HEK293 (cell line): ENCODE data around the gene KANK4.
A peak's percentile ranks its signal among the peaks of the same experiment; 100 is the strongest.

Experiments
- CTCF ChIA-PET: fragments of 350-600 bp; formaldehyde crosslinking; extraction: SDS; loops from one replicate; lab custom pipeline; 2021; ENCODE audit warnings: antibody characterized with exemption; lab: Yijun Ruan, JAX
- POLR2A ChIA-PET: fragments of 300-600 bp; formaldehyde crosslinking; extraction: SDS; loops from one replicate; lab custom pipeline; 2020; ENCODE audit warnings: antibody characterized with exemption, inconsistent platforms; lab: Yijun Ruan, JAX
- H3K27ac ChIP-seq: fragments of 200-500 bp; sonication (Bioruptor generic); 2 replicates; pipeline ENCODE4 v1.5.1; 2014; ENCODE audit warnings: low read depth, low read length, control low read depth, inconsistent platforms; ENCODE audit errors: extremely low read depth
- H3K36me3 ChIP-seq, 2 experiments: fragments of 200-500 bp in 1 of 2; sonication (Bioruptor generic) in 1 of 2; 1 replicate in 1 of 2; 2 replicates in 1 of 2; pipeline ENCODE4 v1.5.1; 2014 to 2017; ENCODE audit warnings: inconsistent platforms in 2 of 2, low read length in 2 of 2; ENCODE audit not compliant: control insufficient read depth in 2 of 2, insufficient read depth in 1 of 2
- H3K4me1 ChIP-seq: fragments of 200-500 bp; sonication (Bioruptor generic); 2 replicates; pipeline ENCODE4 v1.5.1; 2014; ENCODE audit warnings: mild to moderate bottlenecking, low read length, inconsistent platforms; ENCODE audit not compliant: control insufficient read depth, insufficient read depth
- H3K4me3 ChIP-seq: 2 replicates; pipeline ENCODE4 v1.5.1; 2011; ENCODE audit warnings: low read depth, mild to moderate bottlenecking, control low read depth, low read length, moderate library complexity
- H3K9me3 ChIP-seq: fragments of 200-500 bp; sonication (Bioruptor generic); 2 replicates; pipeline ENCODE4 v1.5.1; 2014; ENCODE audit warnings: low read depth, low read length, inconsistent platforms; ENCODE audit not compliant: control insufficient read depth, insufficient read depth
- KLF8 ChIP-seq: fragments of 450-650 bp; formaldehyde crosslinking; IDR thresholded peaks from 2 replicates; pipeline ENCODE4 v1.5.1; 2016; ENCODE audit warnings: missing biosample characterization, missing genetic modification characterization
- SCRT2 ChIP-seq: fragments of 450-650 bp; formaldehyde crosslinking; IDR thresholded peaks from 2 replicates; pipeline ENCODE4 v1.5.1; 2016; ENCODE audit warnings: missing biosample characterization, missing genetic modification characterization
- WT1 ChIP-seq: fragments of 450-650 bp; formaldehyde crosslinking; IDR thresholded peaks from 2 replicates; pipeline ENCODE4 v1.5.1; 2016; ENCODE audit warnings: missing biosample characterization, missing genetic modification characterization
- ZBTB20 ChIP-seq: fragments of 450-650 bp; formaldehyde crosslinking; IDR thresholded peaks from 2 replicates; pipeline ENCODE4 v1.5.1; 2016; ENCODE audit warnings: missing biosample characterization, missing genetic modification characterization
- ZFHX2 ChIP-seq: fragments of 450-650 bp; formaldehyde crosslinking; conservative IDR thresholded peaks from 2 replicates; pipeline ENCODE4 v1.5.1; 2016; ENCODE audit warnings: missing biosample characterization, missing genetic modification characterization
- ZNF140 ChIP-seq: fragments of 450-650 bp; formaldehyde crosslinking; IDR thresholded peaks from 2 replicates; pipeline ENCODE4 v1.5.1; 2016; ENCODE audit warnings: missing biosample characterization, missing genetic modification characterization
- ZNF155 ChIP-seq: fragments of 450-650 bp; formaldehyde crosslinking; IDR thresholded peaks from 2 replicates; pipeline ENCODE4 v1.5.1; 2016; ENCODE audit warnings: missing biosample characterization, missing genetic modification characterization
- ZNF16 ChIP-seq: fragments of 450-650 bp; formaldehyde crosslinking; IDR thresholded peaks from 2 replicates; pipeline ENCODE4 v1.5.1; 2016; ENCODE audit warnings: low read depth, missing biosample characterization, missing genetic modification characterization
- ZNF2 ChIP-seq: fragments of 450-650 bp; formaldehyde crosslinking; IDR thresholded peaks from 2 replicates; pipeline ENCODE4 v1.5.1; 2016; ENCODE audit warnings: missing biosample characterization, missing genetic modification characterization
- ZNF211 ChIP-seq: fragments of 450-650 bp; formaldehyde crosslinking; IDR thresholded peaks from 2 replicates; pipeline ENCODE4 v1.5.1; 2016; ENCODE audit warnings: low read depth, missing biosample characterization, missing genetic modification characterization
- ZNF391 ChIP-seq: fragments of 450-650 bp; formaldehyde crosslinking; IDR thresholded peaks from 2 replicates; pipeline ENCODE4 v1.5.1; 2016; ENCODE audit warnings: low read depth, missing biosample characterization, missing genetic modification characterization, borderline replicate concordance
- ZNF423 ChIP-seq: fragments of 450-650 bp; formaldehyde crosslinking; IDR thresholded peaks from 2 replicates; pipeline ENCODE4 v1.5.1; 2016; ENCODE audit warnings: missing biosample characterization, missing genetic modification characterization
- ZNF473 ChIP-seq: fragments of 450-650 bp; formaldehyde crosslinking; IDR thresholded peaks from 2 replicates; pipeline ENCODE4 v1.5.1; 2017; ENCODE audit warnings: missing biosample characterization, missing genetic modification characterization
- ZNF560 ChIP-seq: fragments of 450-650 bp; formaldehyde crosslinking; IDR thresholded peaks from 2 replicates; pipeline ENCODE4 v1.5.1; 2017; ENCODE audit warnings: missing biosample characterization, missing genetic modification characterization, borderline replicate concordance
- ZNF571 ChIP-seq: fragments of 450-650 bp; formaldehyde crosslinking; IDR thresholded peaks from 2 replicates; pipeline ENCODE4 v1.5.0; 2017; ENCODE audit warnings: missing biosample characterization, missing genetic modification characterization
- ZNF610 ChIP-seq: fragments of 450-650 bp; formaldehyde crosslinking; IDR thresholded peaks from 2 replicates; pipeline ENCODE4 v1.5.1; 2016; ENCODE audit warnings: missing biosample characterization, missing genetic modification characterization, borderline replicate concordance
- ZNF792 ChIP-seq: fragments of 450-650 bp; formaldehyde crosslinking; IDR thresholded peaks from 2 replicates; pipeline ENCODE4 v1.5.1; 2016; ENCODE audit warnings: missing biosample characterization, missing genetic modification characterization
- ZNF830 ChIP-seq: fragments of 450-650 bp; IDR thresholded peaks from 2 replicates; pipeline ENCODE4 v1.5.0; 2018; ENCODE audit warnings: missing biosample characterization, missing genetic modification characterization, low read depth, mild to moderate bottlenecking, moderate library complexity
- ZSCAN16 ChIP-seq: fragments of 450-650 bp; formaldehyde crosslinking; IDR thresholded peaks from 2 replicates; pipeline ENCODE4 v1.5.1; 2016; ENCODE audit warnings: missing biosample characterization, missing genetic modification characterization
- ZSCAN23 ChIP-seq: fragments of 450-650 bp; formaldehyde crosslinking; IDR thresholded peaks from 2 replicates; pipeline ENCODE4 v1.5.1; 2016; ENCODE audit warnings: missing biosample characterization, missing genetic modification characterization
- TF ChIP-seq, protein P1 (sequence below): fragments of 450-650 bp; formaldehyde crosslinking; IDR thresholded peaks from 2 replicates; pipeline ENCODE4 v1.5.1; 2016; ENCODE audit warnings: missing biosample characterization, missing genetic modification characterization
- TF ChIP-seq, protein P2 (sequence below): fragments of 450-650 bp; formaldehyde crosslinking; IDR thresholded peaks from 2 replicates; pipeline ENCODE4 v1.5.1; 2016; ENCODE audit warnings: missing biosample characterization, missing genetic modification characterization
- TF ChIP-seq, protein P3 (sequence below): fragments of 450-650 bp; formaldehyde crosslinking; IDR thresholded peaks from 2 replicates; pipeline ENCODE4 v1.5.1; 2016; ENCODE audit warnings: missing biosample characterization, missing genetic modification characterization

The KANK4 gene

DNA sequence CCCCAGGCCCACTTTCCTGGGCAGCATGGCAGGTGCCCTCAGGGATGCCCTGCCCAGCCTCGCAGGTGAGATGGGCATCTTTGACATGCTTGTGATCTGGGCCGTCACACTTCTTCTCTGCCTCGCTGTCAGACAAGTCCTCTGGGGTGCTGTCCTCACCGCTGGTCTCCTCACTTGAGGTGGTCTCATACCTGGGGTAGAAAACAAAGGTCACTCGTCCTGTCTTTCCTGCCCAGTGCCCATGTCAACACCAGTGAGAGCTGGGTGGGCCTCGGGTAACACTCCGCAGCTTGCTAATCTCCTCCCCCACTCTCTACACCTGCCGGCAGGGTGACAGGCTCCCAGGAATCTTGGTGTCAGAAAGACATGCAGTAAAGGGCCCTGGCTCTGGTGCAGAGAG lies 50.9 kb downstream of the KANK4 start (continued):
- no peak for TF ChIP-seq ZNF560 (tag by site-specific recombination)
- no peak for TF ChIP-seq ZNF16
- TF ChIP-seq ZNF391: no peak
- TF ChIP-seq, protein P1, sequence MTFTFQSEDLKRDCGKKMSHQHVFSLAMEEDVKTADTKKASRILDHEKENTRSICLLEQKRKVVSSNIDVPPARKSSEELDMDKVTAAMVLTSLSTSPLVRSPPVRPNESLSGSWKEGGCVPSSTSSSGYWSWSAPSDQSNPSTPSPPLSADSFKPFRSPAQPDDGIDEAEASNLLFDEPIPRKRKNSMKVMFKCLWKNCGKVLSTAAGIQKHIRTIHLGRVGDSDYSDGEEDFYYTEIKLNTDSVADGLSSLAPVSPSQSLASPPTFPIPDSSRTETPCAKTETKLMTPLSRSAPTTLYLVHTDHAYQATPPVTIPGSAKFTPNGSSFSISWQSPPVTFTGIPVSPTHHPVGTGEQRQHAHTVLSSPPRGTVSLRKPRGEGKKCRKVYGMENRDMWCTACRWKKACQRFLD: no peak
- TF ChIP-seq WT1 (tag by site-specific recombination): no peak
- TF ChIP-seq ZNF2 (tag by site-specific recombination): no peak

DNA sequence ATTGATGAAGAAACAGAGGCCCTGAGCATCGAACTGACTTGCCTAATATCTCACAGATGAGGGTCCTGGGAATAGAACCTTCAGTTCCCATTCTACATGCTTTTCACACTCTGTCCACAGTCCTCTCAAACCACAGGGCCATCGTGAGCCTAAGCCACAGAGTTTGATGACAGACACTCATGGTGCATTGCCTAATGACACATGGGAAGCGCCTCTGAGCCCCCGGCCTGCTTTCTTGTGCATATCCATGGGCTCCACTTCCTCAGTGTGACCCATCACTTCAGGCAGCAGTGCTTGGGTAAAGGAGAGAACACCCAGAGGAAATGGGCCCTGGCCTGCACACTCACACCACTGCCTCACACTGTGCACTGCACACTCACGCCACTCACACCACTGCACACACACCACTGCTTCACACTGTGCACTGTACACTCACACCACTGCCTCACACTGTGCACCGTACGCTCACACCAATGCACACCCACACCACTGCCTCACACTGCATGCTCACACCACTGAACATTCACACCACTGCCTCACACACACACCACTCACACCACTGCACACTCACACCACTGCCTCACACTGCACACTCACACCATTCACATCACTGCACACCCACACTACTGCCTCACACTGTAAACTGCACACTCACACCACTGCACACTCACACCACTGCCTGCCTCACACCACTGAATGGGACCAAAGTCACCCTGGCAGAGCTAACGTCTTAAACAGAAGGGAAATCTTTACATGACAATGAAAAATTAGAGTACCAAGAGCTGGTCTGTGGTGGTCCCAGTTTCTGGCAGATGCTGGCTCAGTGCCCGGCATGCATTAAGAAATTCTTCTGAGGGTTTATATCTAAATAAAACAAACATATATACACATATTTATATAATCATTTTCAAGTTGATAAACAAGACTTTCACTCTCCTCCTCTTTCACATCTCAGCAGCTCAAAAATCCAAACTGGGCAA lies 53.0 kb downstream of the KANK4 start:
- ChIA-PET POLR2A (no interaction called here), CTCF (interaction anchor here (0.8 kb wide), 1 partner anchor 125 kb away, joined by 3 read pairs; no protein-coding TSS in a partner anchor)
- Histone ChIP-seq H3K4me3 (no peak overlapping the region), H3K27ac (no peak overlapping the region), H3K4me1 (no peaks in the 10 kb centered on the region), H3K9me3 (no peaks in the 10 kb centered on the region), H3K36me3 (no peaks in the 10 kb centered on the region)
- TF ChIP-seq ZNF473 (tag by site-specific recombination): peak; percentile 55; the same call in 1 of the 2 replicates
- TF ChIP-seq ZFHX2: 0 out of 2 replicates have a peak, but pooled peaks have one; percentile 10
- 0 out of 2 replicates have a peak, but pooled peaks have one; percentile 53 for TF ChIP-seq ZNF155
- no peak for TF ChIP-seq ZNF610
- TF ChIP-seq ZSCAN23: no peak
- TF ChIP-seq, protein P2, sequence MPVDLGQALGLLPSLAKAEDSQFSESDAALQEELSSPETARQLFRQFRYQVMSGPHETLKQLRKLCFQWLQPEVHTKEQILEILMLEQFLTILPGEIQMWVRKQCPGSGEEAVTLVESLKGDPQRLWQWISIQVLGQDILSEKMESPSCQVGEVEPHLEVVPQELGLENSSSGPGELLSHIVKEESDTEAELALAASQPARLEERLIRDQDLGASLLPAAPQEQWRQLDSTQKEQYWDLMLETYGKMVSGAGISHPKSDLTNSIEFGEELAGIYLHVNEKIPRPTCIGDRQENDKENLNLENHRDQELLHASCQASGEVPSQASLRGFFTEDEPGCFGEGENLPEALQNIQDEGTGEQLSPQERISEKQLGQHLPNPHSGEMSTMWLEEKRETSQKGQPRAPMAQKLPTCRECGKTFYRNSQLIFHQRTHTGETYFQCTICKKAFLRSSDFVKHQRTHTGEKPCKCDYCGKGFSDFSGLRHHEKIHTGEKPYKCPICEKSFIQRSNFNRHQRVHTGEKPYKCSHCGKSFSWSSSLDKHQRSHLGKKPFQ (tag by site-specific recombination): peak; percentile 100

DNA sequence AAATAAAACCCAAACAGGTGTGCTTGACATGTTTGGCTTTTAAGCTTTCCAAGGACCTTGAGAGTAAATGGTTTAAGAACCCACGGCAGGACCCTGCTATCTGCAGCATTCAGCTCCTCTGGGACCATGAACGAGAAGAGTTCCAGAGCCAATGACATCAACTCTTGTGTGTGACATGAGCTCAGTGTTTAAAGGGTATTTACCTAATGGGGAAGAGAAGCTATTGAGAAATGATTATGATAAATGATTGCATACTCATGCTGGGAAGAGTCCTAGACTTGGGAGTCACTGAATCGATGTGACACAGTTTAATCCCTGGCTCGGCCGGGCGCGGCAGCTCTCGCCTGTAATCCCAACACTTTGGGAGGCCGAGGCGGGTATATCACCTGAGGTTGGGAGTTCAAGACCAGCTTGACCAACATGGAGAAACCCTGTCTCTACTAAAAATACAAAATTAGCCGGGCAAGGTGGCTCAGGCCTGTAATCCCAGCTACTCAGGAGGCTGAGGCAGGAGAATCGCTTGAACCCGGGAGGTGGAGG lies 55.4 kb downstream of the KANK4 start:
- Histone ChIP-seq H3K4me3 (no peak overlapping the region), H3K9me3 (no peaks in the 10 kb centered on the region), H3K36me3 (no peaks in the 10 kb centered on the region)
- ChIA-PET CTCF (interaction anchor here (1.3 kb wide), 2 partner anchors 34 to 88 kb away, joined by 4 to 6 read pairs; no protein-coding TSS in a partner anchor), POLR2A (no interaction called here)
- no peak for TF ChIP-seq ZNF830 (tag by site-specific recombination)
- no peak for TF ChIP-seq KLF8
- no peak for TF ChIP-seq ZSCAN16
- TF ChIP-seq ZNF792 (tag by site-specific recombination): no peak
- TF ChIP-seq ZNF423: no peak
- no peak for TF ChIP-seq ZNF211 (tag by site-specific recombination)
- no peak for TF ChIP-seq ZBTB20
- no peak for TF ChIP-seq ZNF571
- TF ChIP-seq, protein P3, sequence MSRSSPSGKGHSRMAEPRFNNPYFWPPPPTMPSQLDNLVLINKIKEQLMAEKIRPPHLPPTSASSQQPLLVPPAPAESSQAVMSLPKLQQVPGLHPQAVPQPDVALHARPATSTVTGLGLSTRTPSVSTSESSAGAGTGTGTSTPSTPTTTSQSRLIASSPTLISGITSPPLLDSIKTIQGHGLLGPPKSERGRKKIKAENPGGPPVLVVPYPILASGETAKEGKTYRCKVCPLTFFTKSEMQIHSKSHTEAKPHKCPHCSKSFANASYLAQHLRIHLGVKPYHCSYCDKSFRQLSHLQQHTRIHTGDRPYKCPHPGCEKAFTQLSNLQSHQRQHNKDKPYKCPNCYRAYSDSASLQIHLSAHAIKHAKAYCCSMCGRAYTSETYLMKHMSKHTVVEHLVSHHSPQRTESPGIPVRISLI (tag by site-specific recombination): no peak
- no peak for TF ChIP-seq SCRT2
- TF ChIP-seq ZNF140: no peak
- TF ChIP-seq, all 188 proteins: peak for 0
- no peaks in the 10 kb centered on the region for H3K4me1 ChIP-seq
- H3K27ac ChIP-seq: no peak overlapping the region
